Activated T-cell treated with anti-CD3 and anti-CD28 coated beads for 4 hours (primary cell): Measurements from ENCODE around the gene STIM2.
"Not testable (repeated sequence)": the region's sequence is repeated elsewhere in the genome, so short reads cannot be mapped to it uniquely, and the experiment has no call there.

Experiments used
- DNase-seq: peaks from one replicate; pipeline ENCODE4 v3.0.0-alpha.2; 2020

Gene STIM2

DNA sequence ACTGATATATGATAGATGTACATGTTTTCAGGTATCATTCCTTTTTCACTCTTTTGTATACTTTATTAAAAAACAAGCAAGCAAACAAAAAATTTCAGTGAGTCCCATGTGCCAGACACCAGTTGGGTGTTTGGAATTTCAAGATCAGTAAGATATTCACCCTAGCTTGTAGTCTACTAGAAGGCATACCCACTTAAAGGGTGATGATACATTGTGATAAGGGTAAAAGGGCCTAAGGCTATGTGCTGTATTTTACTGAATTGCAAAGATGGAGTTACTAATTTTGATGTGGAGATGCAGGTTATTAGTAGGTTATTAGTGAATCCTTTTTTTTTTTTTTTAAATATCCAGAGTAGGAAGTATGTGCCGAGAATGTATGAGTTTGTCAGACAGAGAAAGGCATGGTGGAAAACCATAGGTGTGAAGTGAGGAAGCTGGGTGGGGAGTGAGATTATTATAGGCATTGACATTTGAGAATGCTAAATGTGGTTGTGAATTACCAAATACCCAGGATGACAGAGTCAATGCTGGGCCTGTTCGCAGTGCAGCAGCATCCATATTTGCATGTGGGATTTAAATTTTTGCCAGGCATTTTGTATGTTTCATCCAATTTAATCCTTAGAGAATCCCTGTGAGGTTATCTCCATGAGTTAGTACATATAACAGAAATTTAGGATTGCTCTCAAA is 10.1 kb downstream of the STIM2 start:
- DNase-seq, result no peak

DNA sequence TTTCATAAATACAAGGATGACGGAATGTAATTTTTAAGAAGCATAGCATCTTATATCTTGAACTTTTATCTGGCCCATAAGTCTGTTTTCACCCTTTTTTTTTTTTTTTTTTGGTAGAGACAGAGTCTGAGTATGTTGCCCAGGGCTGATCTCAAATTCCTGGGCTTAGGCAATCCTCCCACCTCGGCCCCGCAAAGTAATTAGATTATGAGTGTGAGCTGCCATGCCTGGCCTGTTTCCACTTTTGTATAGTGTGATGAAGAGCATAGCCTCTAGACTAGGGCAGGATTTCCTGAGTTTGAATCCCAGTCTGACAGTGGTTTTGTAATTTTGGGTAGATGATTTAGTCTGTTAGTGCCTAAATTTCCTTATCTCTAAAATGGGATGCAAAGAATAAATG is 11.0 kb downstream of the STIM2 start:
- no peak for DNase-seq

DNA sequence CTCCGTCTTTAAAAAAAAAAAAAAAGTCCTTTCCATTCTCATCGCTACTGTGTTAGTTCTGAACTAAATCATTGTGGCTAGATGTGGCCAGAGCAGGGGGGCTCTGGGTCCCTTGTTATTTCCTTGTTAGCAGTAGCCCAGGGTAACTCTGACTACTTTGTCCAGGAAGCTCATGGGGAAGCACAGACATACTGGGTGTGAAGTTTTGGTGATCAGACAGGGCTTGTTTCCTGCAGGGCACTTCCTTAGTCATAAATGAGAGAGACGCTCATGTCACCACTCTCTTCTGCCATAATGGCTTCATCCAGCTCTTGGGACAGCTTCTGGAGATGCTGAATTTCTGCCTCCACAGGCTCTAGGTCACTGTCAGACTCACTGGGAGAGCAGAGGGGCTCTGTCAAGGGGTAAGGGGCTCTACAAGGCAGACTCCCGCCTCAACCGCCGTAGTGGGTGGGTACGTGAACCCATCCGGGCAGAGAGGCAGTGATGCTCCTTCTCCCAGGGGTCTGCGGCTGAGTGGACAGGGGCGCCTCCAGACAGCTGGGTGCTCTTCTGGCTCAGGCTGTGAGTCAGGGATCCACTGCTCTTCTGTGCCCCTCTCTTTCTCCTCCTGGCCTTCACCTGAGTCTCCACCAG is 12.9 kb downstream of the STIM2 start:
- DNase-seq, result no peak

DNA sequence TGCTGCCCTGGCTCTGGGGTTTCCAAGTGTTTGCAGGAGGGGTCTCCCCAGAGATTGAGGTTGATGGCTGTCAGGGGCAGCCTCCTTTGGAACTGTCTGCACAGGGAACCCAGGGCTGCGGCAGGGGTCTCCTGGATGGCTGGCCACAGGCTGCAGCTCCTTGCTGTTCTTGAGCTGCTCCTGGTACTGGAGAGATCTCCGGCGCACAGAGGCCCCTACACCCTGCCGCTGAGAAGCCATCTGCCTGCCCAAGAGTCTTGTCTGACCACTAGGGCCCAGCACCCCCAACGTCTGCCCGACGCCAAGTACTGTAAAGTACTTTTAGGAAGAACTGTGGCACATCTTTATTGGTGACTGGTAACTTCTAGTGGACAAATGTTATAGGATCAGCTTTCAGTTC is 13.5 kb downstream of the STIM2 start:
- no peak for DNase-seq

DNA sequence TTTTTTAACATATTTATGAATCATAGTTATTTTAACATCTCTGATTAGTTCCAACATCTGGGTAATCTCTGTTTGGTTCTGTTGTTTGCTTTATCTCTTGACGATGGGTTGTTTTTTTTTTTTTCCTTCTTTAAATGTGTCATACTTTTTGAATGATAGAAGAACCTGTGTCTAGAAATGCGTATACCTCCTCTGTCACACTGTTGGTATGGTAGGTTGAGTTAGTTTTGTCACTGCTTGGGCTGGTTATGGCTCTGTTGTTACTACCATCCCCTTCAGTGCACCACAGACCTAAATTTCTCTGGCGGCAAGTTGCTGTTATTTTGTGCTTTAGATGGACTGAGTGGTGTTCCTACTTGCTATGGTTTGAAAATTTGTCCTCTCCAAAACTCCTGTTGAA is 16.8 kb downstream of the STIM2 start:
- DNase-seq, result no peak

DNA sequence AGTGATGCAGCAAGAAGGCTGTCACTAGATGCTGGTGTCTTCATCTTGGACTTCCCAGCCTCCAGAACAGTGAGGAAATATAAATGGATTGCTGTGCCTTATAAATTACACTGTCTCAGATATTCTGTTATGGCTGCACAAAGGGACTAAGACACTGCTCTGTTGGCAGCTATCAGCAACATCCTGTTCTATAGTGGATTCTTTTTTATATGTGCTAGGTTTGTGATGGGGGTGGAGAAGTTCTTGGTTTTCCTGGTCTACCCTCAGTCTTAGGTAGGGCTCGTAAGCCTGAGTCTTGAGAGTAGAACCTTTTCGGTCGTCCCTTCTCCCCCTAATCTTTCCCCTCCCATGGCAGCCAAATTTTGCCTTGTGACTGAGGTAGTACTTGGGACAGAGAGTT is 17.3 kb downstream of the STIM2 start:
- DNase-seq, result no peak

DNA sequence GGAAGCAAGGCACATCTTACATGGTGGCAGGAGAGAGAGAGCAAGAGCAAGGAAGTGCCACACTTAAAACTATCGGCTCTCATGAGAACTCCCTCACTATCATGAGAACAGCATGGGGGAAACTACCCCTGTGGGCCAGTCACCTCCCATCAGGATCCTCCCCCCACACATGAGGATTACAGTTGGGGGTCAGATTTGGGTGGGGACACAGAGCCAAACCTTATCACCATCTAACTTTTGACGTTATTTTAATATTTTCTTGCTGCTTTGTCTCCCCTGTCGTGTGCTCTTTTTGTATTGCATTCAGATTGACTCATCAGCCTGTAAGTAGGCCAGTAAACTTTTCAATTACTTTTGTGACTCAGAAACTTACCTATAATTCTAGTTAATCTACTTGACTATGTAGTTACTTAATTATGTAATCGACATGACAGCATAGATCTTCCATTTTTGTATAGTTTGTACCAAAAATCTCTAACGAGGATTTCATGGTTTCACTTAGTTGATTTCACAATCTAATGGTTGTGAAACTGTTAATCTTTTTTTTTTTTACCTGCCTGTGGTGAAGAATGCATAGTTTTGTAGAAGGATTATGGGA is 18.3 kb downstream of the STIM2 start:
- DNase-seq, result no peak

DNA sequence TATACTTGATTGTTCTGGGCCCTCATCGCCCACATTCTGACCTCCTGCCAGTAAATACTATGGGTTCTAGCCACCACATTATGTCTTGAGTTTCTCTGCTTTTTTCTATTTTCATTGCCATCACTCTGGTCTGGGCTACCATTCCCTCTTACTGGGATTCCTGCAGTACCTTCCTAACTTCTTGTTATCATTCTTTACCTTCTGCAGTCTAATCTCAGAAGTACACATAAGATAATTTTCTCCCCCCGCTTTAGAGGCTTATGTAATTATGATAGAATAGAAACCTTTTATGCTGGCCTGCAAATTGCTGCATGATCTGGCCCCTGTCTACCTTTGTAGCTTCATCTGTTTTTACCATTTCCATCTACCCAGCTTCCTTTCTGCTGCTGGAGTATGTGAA is 19.2 kb downstream of the STIM2 start:
- no peak for DNase-seq

DNA sequence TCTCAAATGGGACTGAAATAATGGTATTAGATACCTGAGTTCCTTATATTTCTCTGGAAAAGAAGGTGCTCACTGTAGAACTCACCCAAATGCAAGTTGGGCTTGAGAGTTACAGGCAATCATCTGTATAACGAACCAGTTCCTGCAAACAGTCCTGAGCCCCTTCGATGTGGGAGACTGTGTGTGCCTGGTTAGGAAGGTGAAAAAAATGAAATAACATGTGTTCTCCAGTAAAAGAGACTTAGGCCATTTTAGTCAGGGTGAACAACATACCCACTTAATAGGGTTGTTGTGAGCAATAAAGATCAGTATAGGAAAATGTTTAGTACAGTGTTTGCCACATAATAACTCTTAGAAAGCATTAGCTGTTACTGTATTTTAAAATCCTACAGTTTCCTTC is 23.4 kb downstream of the STIM2 start:
- no peak for DNase-seq

DNA sequence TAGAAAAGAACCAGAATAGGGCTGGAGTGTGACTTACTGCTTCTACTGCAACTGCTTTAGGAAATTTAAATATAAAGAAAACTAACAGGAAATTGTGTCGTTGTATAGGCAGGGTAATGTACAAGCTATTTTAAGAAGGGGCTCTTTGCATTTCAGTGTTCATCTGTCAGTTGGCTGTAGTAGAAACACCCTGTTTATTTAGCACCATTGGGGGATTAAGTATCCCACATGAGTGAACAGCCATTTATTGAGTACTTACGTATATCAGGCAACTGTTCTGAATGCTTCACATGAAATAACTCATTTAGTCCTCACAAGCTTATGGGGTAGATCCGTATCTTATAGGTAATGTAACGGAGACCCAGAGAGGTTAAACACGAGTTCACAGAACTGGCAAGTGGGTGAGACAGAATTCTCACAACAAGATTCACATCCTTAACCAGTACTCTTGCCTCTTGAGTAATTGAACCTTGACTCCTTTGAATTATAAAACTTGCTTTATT is 23.9 kb downstream of the STIM2 start:
- DNase-seq, result no peak

DNA sequence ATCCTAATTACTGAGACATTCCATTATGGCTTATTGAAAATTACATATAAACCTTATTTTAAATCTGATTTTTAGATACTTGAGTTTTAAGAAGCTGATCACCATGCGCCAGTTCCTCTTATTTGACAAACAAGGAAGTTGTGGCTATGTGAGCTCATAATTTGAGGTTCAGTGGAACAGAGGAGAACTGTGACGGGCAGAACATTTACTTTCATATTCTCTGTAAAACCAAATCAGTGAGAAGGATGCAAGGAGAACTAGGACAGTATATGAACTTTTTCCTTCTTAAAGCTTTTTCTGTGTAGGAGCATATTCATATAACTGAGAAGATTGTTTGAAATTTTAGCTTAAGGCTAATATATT is 25.3 kb downstream of the STIM2 start:
- no peak for DNase-seq

DNA sequence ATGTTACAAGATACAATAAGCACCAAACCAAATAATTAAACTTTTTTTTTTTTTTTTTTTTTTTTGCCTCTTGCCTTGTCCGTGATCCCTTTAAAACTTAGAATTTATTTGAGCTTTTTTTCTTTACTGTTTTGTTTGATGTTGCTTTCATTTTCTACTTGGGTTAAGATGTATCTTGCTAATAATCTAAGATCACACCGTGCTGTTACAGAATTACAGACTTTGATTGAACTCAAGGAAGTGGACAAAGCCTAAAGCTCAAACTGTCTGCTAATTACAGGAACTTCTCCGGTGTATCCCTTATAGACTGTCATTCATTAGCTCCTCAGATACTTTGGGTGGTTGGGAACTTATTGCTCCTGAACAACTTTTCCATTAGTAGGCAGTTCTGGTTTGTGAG is 26.5 kb downstream of the STIM2 start:
- DNase-seq, result no peak

DNA sequence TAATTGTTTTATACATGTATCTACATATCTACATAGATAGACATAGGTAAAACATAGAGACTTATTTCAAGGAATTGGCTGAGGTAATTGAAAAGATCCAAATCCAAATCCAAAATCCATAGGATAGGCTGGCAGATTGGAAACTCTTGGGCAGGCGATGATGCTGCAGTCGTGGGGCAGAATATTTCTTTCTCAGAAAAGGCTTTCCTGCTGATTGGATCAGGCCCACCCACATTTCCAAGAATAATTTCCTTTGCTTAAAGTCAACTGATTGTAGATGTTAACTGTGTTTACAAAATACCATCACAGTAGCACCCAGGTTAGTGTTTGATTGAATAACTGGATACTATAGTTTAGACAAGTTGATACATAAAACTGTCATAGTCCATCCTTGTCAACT is 27.2 kb downstream of the STIM2 start:
- DNase-seq, result no peak

DNA sequence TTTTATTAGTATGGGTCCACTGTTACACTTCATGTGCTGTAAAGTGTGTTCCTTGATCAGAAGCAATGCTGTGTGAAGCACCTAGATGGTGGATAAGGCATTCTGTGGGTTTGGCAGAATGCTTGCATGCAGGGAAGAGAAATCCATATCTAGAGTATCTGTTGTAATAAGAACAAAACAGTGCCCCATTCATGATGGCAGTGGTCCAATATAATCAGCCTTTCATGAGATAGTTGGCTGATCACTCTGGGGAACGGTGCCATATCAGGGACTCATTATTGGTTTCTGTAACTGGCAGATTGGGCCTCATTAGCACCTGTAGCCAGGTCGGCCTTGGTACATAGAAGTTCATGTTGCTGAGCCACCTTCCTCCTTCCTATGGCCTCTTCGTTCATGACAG is 28.7 kb downstream of the STIM2 start:
- DNase-seq, result no peak

DNA sequence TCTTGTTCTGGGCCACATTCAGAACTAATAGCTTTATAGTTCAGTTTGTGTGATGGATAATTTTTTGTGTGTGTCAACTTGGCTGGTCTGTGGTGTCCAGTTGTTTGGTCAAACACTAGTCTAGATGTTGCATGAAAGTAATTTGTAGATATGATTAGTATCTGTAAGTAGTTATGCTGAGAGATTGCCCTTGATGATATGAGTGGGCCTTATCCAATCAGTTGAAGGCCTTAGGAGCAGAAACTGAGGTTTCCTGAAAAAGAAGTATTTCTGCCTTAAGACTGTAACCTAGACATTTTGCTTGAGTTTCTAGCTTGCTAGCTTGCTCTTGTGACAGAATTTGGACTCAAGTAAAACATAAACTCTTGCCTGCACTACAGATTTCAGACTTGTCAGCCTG is 30.4 kb downstream of the STIM2 start:
- DNase-seq, result no peak

DNA sequence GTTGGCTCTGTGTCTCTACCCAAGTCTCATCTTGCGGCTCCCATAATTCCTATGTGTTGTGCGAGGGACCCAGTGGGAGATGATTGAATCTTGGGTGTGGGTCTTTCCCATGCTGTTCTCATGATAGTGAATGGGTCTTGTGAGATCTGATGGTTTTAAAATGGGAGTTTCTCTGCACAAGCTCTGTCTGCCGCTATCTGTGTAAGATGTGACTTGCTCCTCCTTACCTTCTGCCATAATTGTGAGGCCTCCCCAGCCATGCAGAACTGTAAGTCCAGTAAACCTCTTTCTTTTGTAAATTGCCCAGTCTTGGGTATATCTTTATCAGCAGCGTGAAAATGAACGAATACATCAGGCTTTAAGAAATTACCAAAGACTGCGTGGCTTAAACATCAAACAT is 31.2 kb downstream of the STIM2 start:
- no peak for DNase-seq

DNA sequence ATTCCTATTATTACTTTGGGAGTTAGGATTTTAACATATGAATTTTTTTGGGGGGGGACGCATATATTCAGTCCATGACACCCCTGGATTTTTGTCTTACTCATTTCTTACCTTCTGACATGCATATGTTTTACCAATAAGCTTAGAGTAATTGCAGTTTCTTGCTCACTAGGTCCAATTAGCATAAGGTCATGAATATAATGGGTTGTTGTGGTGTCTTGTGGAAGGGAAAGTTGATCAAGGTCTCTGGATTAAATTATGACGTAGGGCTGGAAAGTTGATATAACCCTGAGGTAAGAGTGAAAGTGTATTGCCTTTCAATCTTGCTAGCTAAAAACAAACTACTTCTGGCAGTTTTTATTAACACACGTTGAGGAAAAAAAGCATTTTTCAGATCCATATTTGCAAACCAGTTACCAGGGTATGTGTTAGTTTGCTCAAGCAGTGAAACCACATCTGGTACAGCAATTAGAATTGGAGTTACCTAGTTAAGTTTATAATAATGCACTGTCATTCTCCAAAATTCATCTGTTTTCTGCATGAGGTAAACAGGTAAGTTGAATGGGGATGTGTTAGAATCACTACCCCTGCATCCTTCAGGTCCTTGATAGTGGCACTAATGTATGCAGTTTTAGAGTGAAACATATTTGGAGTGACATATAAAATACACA is 32.0 kb downstream of the STIM2 start:
- no peak for DNase-seq

DNA sequence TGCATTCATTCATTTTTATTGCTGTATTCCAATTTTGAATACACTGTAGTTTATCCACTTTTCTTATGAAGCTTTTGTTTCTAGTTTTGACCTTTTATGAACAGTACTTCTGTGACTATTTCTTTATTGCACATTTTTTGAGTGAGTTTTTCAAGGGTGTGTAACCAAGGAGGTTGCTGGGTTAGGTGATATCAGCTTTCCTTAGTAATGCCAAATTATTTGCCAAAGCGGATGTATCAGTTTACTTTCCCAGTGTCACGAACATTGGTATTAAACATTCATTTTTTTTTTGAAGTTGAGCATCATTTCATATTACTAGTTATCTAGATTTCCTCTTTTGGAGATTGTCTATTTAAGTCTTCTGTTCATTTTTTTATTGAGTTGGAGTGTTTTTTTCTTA is 32.9 kb downstream of the STIM2 start:
- DNase-seq, result no peak

DNA sequence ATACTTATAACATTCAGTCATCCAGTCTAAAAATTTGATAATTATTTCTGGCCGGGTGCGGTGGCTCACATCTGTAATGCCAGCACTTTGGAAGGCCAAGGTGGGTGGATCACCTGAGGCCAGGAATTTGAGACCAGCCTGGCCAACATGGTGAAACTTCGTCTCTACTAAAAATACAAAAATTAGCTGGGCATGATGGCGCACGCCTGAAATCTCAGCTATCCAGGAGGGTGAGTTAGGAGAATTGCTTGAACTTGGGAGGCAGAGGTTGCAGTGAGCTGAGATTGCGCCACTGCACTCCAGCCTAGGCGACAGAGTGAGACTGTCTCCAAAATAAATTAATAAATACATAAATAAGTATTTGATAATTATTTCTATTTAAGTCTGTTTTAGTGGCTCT is 34.2 kb downstream of the STIM2 start:
- not testable (repeated sequence) for DNase-seq

DNA sequence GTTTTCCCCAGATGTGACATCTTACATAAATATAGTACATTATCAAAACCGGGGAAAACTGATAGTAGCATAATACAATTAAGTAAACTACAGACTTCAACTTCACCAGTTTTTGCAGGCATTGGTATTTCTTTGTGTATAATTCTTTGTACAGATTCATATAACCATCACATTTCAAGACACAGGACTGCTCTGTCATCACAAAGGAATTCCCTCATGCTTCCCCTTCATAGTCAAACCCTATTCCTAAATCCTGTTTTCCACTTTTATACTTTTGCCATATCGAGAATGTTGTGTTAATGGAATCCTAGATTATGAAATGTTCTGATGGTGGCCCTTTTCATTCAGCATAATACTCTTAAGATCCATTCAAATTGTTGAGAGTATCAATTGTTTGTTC is 36.0 kb downstream of the STIM2 start:
- DNase-seq, result no peak

DNA sequence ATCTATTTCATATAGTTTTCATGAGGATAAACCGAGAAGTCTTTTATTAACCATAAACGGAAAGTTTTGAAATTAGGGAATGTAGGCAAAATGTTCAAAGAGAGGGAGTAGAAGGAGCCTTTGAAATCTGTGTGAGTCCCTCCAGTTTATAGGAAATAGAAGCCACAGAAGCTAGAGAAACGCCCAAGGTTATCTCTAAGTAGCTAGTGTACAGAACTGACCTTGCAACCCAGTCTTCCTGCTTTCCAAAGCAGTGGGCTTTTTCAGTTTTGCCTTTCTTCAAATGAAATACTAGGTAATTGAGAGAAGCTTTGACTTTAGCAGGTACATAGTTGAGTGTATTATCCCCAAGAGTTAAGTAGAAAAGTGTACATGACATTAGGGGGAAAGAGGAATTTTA is 39.4 kb downstream of the STIM2 start:
- no peak for DNase-seq

DNA sequence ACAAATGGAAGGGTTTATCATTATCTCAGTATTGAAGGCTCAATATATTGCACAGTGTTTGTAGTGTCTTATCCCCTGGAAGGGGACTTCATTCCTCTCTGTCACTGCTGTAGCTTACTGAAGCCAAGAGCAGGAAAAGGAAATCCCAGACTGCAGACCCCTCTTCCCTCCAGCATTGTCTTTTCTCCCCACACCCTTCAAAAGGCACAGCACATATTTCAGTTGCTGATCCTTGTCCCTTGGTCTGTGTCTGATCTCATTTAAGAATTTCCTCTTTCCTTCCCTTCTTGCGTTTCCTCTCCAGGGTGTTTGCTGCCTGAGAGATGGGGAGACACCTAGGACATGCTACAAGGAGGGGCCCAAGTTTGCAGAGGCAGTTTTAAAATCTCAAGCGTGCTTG is 40.1 kb downstream of the STIM2 start:
- no peak for DNase-seq

DNA sequence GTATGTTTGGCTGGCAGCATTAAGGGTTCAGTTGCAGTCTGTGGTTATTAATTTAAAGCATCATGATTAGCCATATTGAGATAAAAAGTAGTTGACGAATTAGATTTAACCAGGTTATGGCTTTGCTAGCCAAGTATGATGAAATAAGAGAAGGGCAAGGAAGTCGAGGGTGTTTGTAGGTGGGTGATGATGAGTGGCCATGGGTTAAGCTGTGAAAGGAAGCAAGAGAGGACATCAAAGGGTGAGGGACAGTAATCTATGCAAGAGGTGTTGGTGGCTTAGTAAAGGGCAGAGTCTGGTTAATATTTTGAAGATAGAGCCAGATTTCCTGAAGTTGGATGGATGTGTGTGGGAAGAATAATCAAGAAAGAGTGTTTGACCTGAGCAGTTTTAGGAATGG is 44.5 kb downstream of the STIM2 start:
- no peak for DNase-seq
